WERI-Rb-1 (cell line): ENCODE results near the gene CD55.

Experiments used
- DNase-seq: peaks from one replicate; pipeline ENCODE4 v3.0.0-alpha.2; 2020
- H3K27ac ChIP-seq: fragments of 250-450 bp; sonication (Bioruptor Pico); 2 replicates; pipeline ENCODE4 v1.5.1; 2020; ENCODE audit warnings: mild to moderate bottlenecking, moderate library complexity
- H3K27me3 ChIP-seq: fragments of 250-450 bp; sonication (Bioruptor Pico); 2 replicates; pipeline ENCODE4 v1.5.1; 2021; ENCODE audit warnings: mild to moderate bottlenecking, low read depth, moderate library complexity; ENCODE audit not compliant: insufficient read depth, severe bottlenecking
- H3K36me3 ChIP-seq: fragments of 250-450 bp; sonication (Bioruptor Pico); 2 replicates; pipeline ENCODE4 v1.5.1; 2020; ENCODE audit warnings: mild to moderate bottlenecking, moderate library complexity
- H3K4me3 ChIP-seq: 2 replicates; pipeline ENCODE4 v1.5.1; 2011; ENCODE audit warnings: low read depth, mild to moderate bottlenecking, control low read depth, low read length
- H3K9me3 ChIP-seq: fragments of 250-450 bp; sonication (Bioruptor Pico); 2 replicates; pipeline ENCODE4 v1.5.1; 2021; ENCODE audit warnings: mild to moderate bottlenecking, moderate library complexity; ENCODE audit not compliant: severe bottlenecking
- CTCF ChIP-seq: IDR thresholded peaks from 2 replicates; pipeline ENCODE4 v1.5.1; 2011; ENCODE audit warnings: low read depth, mild to moderate bottlenecking, control low read depth, inconsistent platforms, low read length

CD55 gene

GRCh38 chr1:207398986-207399385, 77.5 kb downstream of the CD55 start:
- H3K9me3 ChIP-seq = no peaks in the 10 kb centered on the region

GRCh38 chr1:207401578-207401977, 80.1 kb downstream of the CD55 start:
- DNase-seq = no peak
- Histone ChIP-seq H3K27me3 (peaks cover 88% of the 10 kb centered on the region), H3K9me3 (no peaks in the 10 kb centered on the region), H3K27ac (no peak overlapping the region), H3K36me3 (no peaks in the 10 kb centered on the region), H3K4me3 (no peak overlapping the region)
- peak; percentile 65 for TF ChIP-seq CTCF

More at GRCh38 chr1:207398986-207399385, 77.5 kb downstream of the CD55 start:
- no peak overlapping the region for H3K27ac ChIP-seq
- H3K36me3 ChIP-seq = no peaks in the 10 kb centered on the region
- peaks cover 91% of the 10 kb centered on the region for H3K27me3 ChIP-seq
- DNase-seq = no peak
- H3K4me3 ChIP-seq = no peak overlapping the region
- TF ChIP-seq CTCF = no peak

- DNase-seq = no peak
- no peak overlapping the region for H3K27ac ChIP-seq
- H3K4me3 ChIP-seq = no peak overlapping the region
Measured at GRCh38 chr1:207402744-207403143, 81.3 kb downstream of the CD55 start.

GRCh38 chr1:207404849-207405525, 83.5 kb downstream of the CD55 start:
- Histone ChIP-seq H3K4me3 (no peak overlapping the region), H3K27me3 (peaks cover 88% of the 10 kb centered on the region), H3K9me3 (no peaks in the 10 kb centered on the region), H3K27ac (no peak overlapping the region), H3K36me3 (no peaks in the 10 kb centered on the region)
- peak; percentile 87 for TF ChIP-seq CTCF
- DNase-seq = no peak

More at GRCh38 chr1:207402744-207403143, 81.3 kb downstream of the CD55 start:
- H3K36me3 ChIP-seq = no peaks in the 10 kb centered on the region
- no peaks in the 10 kb centered on the region for H3K9me3 ChIP-seq
- no peak for TF ChIP-seq CTCF
- peaks cover 84% of the 10 kb centered on the region for H3K27me3 ChIP-seq

GRCh38 chr1:207405814-207406213, 84.3 kb downstream of the CD55 start:
- Histone ChIP-seq H3K36me3 (no peaks in the 10 kb centered on the region), H3K27ac (no peak overlapping the region), H3K4me3 (no peak overlapping the region), H3K27me3 (peaks cover 85% of the 10 kb centered on the region), H3K9me3 (peaks cover under 1% of the 10 kb centered on the region)
- TF ChIP-seq CTCF = no peak
- DNase-seq = no peak

GRCh38 chr1:207407655-207408260, 86.3 kb downstream of the CD55 start:
- H3K4me3 ChIP-seq = no peak overlapping the region
- H3K27ac ChIP-seq = no peak overlapping the region
- TF ChIP-seq CTCF = no peak
- peaks cover 85% of the 10 kb centered on the region for H3K27me3 ChIP-seq
- no peak for DNase-seq
- peaks cover 2% of the 10 kb centered on the region for H3K9me3 ChIP-seq
- H3K36me3 ChIP-seq = no peaks in the 10 kb centered on the region
